NCI-H226 (cell line): ENCODE data around the gene TXNDC5.

ENCODE experiments used
- DNase-seq: peaks from one replicate; pipeline ENCODE4 v3.0.0-alpha.2; 2015

TXNDC5 gene

GRCh38 chr6:7848229-7848628, 62.4 kb downstream of the TXNDC5 start:
- DNase-seq, result peak; percentile 6

- peak; percentile 16 for DNase-seq
These were observed 63.4 kb downstream of the TXNDC5 start for GRCh38 chr6:7846966-7847818.

GRCh38 chr6:7841781-7842468, 68.7 kb downstream of the TXNDC5 start:
- DNase-seq, result no peak

- DNase-seq, result no peak
These were observed 74.1 kb downstream of the TXNDC5 start for GRCh38 chr6:7836371-7837026.

- DNase-seq, result no peak
These were observed 76.9 kb downstream of the TXNDC5 start for GRCh38 chr6:7833751-7834070.

GRCh38 chr6:7832904-7833750, 77.5 kb downstream of the TXNDC5 start:
- DNase-seq, result no peak
